Renal pelvis (tissue), 4 donors: ENCODE measurements around the gene CDH4. TPM values are rescaled to one million over a fixed set of nuclear protein-coding genes. Genes with fewer than 3 reads are reported as not detected.

ENCODE experiments used
- DNase-seq: peaks from one replicate; pipeline ENCODE4 v3.0.0-alpha.2; 2013
- polyA plus RNA-seq, 3 donors: library from polyadenylated mRNA; unstranded; fragments of 120-200 nt; gene quantifications; one replicate each; pipeline ENCODE4 v1.2.1, GENCODE V29; 2013; ENCODE audit not compliant: insufficient read length in 3 of 3

The CDH4 gene
- polyA plus RNA-seq, 3 donors: 8.4 to 9.5 (median 8.7) TPM

GRCh38 chr20:61764471-61765025 is 512.5 kb downstream of the CDH4 start:
- DNase-seq: no peak

- no peak for DNase-seq
Measured at GRCh38 chr20:61765081-61765870, 513.2 kb downstream of the CDH4 start.

- no peak for DNase-seq
Measured at GRCh38 chr20:61765871-61766654, 514.0 kb downstream of the CDH4 start.

GRCh38 chr20:61766921-61767610 is 515.0 kb downstream of the CDH4 start:
- no peak for DNase-seq

GRCh38 chr20:61767761-61768494 is 515.9 kb downstream of the CDH4 start:
- no peak for DNase-seq

- DNase-seq: no peak
Measured at GRCh38 chr20:61768571-61769285, 516.7 kb downstream of the CDH4 start.

GRCh38 chr20:61769286-61769832 is 517.3 kb downstream of the CDH4 start:
- no peak for DNase-seq

GRCh38 chr20:61770113-61770585 is 518.1 kb downstream of the CDH4 start:
- DNase-seq: no peak

- DNase-seq: no peak
Measured at GRCh38 chr20:61771805-61772350, 519.8 kb downstream of the CDH4 start.

GRCh38 chr20:61772828-61773631 is 521.0 kb downstream of the CDH4 start:
- DNase-seq: no peak

GRCh38 chr20:61773926-61774587 is 522.0 kb downstream of the CDH4 start:
- no peak for DNase-seq

- no peak for DNase-seq
Measured at GRCh38 chr20:61775423-61775822, 523.4 kb downstream of the CDH4 start.

GRCh38 chr20:61776491-61777075 is 524.5 kb downstream of the CDH4 start:
- no peak for DNase-seq

GRCh38 chr20:61777773-61778494 is 525.9 kb downstream of the CDH4 start:
- no peak for DNase-seq

- no peak for DNase-seq
Measured at GRCh38 chr20:61778495-61778863, 526.4 kb downstream of the CDH4 start.

GRCh38 chr20:61779176-61779965 is 527.3 kb downstream of the CDH4 start:
- DNase-seq: no peak

- DNase-seq: no peak
Measured at GRCh38 chr20:61780066-61780465, 528.0 kb downstream of the CDH4 start.
